ENCODE data around the gene SPPL3.

SPPL3 gene

GRCh38 chr12:120787889-120788288 lies 116.3 kb downstream of the SPPL3 start:
- TF ChIP-seq, protein P1, sequence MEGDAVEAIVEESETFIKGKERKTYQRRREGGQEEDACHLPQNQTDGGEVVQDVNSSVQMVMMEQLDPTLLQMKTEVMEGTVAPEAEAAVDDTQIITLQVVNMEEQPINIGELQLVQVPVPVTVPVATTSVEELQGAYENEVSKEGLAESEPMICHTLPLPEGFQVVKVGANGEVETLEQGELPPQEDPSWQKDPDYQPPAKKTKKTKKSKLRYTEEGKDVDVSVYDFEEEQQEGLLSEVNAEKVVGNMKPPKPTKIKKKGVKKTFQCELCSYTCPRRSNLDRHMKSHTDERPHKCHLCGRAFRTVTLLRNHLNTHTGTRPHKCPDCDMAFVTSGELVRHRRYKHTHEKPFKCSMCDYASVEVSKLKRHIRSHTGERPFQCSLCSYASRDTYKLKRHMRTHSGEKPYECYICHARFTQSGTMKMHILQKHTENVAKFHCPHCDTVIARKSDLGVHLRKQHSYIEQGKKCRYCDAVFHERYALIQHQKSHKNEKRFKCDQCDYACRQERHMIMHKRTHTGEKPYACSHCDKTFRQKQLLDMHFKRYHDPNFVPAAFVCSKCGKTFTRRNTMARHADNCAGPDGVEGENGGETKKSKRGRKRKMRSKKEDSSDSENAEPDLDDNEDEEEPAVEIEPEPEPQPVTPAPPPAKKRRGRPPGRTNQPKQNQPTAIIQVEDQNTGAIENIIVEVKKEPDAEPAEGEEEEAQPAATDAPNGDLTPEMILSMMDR (conservative IDR thresholded peaks at IDR 0.05; ENCODE audit: low read depth, low read length), result no peak
- H4K20me1 ChIP-seq (ENCODE audit: insufficient read depth), result no peaks in the 10 kb centered on the region
- no peaks in the 10 kb centered on the region for H3K27me3 ChIP-seq (ENCODE audit: insufficient read depth, low read depth)
- H3K36me3 ChIP-seq (ENCODE audit: insufficient read depth), result no peaks in the 10 kb centered on the region
- no peaks in the 10 kb centered on the region for H3K79me2 ChIP-seq (ENCODE audit: insufficient read depth, low read depth)
- H3K4me3 ChIP-seq (IDR thresholded peaks at IDR 0.05; ENCODE audit: insufficient read depth, low read depth, low read length), result no peak overlapping the region
- H2AFZ ChIP-seq (ENCODE audit: low read depth), result no peak overlapping the region
- no peaks in the 10 kb centered on the region for H3K4me1 ChIP-seq (ENCODE audit: low read depth, poor library complexity, severe bottlenecking)
- no peak overlapping the region for H3K9ac ChIP-seq
- H3K4me2 ChIP-seq, result no peak overlapping the region
- no peak overlapping the region for H3K27ac ChIP-seq

DNA sequence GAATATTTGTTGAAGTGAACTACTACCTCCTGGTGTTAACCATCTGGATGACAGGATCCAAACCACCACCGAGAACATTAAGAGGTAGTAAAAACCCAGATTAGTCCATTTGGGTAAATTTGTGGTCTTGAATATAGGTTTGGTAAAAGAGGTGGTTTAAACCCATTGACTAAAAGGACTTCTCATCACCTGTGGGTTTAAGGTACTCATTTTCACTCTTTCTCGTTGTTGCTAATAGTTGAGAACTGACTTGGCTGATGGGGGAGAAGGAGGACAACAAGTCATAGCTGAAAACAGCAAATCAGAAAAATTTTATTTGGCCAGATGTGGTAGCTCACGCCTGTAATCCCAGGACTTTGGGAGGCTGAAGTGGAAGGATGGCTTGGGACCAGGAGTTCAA lies 119.4 kb downstream of the SPPL3 start:
- H3K9ac ChIP-seq, result no peak overlapping the region
- H3K27ac ChIP-seq, result no peak overlapping the region
- H3K4me2 ChIP-seq, result no peak overlapping the region
- H3K36me3 ChIP-seq (ENCODE audit: insufficient read depth), result no peaks in the 10 kb centered on the region
- TF ChIP-seq, protein P1 (conservative IDR thresholded peaks at IDR 0.05; ENCODE audit: low read depth, low read length), result no peak
- H3K4me1 ChIP-seq (ENCODE audit: low read depth, poor library complexity, severe bottlenecking), result no peaks in the 10 kb centered on the region
- H4K20me1 ChIP-seq (ENCODE audit: insufficient read depth), result no peaks in the 10 kb centered on the region
- no peaks in the 10 kb centered on the region for H3K79me2 ChIP-seq (ENCODE audit: insufficient read depth, low read depth)
- no peaks in the 10 kb centered on the region for H3K27me3 ChIP-seq (ENCODE audit: insufficient read depth, low read depth)
- H2AFZ ChIP-seq (ENCODE audit: low read depth), result no peak overlapping the region
- H3K4me3 ChIP-seq (IDR thresholded peaks at IDR 0.05; ENCODE audit: insufficient read depth, low read depth, low read length), result no peak overlapping the region

DNA sequence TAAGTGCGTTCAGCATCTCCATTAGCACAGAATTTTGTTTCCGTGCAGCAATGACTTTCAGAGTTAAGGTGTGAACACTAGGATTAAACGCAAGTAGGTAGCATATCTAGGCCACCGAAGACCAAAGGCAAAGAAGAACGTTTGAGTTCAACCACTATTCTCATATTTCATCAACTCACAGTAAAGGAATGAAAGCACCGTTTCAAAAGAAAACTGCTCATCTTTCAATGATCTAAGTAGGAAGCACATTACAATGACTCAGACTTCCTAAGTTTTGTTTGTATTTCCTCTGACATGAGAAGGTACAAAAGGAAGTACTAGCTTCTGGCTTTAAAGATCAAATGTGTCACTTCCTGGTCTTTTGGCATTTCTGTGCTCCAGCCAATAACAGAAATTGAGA lies 121.0 kb downstream of the SPPL3 start:
- Histone ChIP-seq H4K20me1 (ENCODE audit: insufficient read depth) (no peaks in the 10 kb centered on the region), H3K4me2 (no peak overlapping the region)

DNA sequence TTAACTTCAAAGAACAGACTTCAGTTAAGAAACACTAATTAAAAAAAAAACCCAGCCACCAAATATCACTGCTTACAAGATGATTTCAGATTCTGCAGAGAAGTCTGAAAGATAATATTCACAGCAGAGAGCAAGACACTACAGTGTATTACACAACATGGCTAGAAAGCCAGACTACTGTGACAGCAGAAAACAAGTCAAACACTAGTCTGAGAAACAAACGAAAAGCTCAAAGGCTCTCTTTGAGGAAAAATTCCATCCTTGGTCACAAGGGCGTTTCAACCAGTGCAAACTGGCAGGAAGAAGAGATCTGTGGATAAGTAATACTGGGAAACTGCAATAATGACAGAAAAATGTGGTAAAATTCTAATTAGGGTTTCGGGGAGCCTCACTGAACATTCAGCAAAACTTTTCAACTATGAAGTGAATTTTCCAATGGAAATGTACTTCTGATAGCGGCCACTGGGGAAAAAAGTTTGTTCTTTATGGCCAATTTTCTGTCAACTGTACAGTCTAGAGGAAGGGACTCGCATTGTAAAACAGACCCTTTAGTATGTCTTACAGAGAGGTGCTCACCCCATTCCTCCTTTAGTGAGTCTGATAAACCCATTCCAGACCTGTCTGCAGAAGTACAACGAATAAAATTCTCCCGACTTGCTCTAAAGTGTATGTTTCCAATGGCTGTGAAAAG lies 128.2 kb downstream of the SPPL3 start:
- Histone ChIP-seq H3K4me2 (peak overlapping the region; percentile 25; the same call in 1 of the 2 replicates), H2AFZ (ENCODE audit: low read depth) (no peak overlapping the region), H3K79me2 (ENCODE audit: insufficient read depth, low read depth) (no peaks in the 10 kb centered on the region), H3K36me3 (ENCODE audit: insufficient read depth) (no peaks in the 10 kb centered on the region), H3K9ac (no peak overlapping the region), H3K27me3 (ENCODE audit: insufficient read depth, low read depth) (no peaks in the 10 kb centered on the region), H4K20me1 (ENCODE audit: insufficient read depth) (no peaks in the 10 kb centered on the region), H3K27ac (peak overlapping the region; percentile 36; the same call in 1 of the 2 replicates), H3K4me3 (IDR thresholded peaks at IDR 0.05; ENCODE audit: insufficient read depth, low read depth, low read length) (no peak overlapping the region), H3K4me1 (ENCODE audit: low read depth, poor library complexity, severe bottlenecking) (peaks cover 27% of the 10 kb centered on the region)
- TF ChIP-seq, protein P1 (conservative IDR thresholded peaks at IDR 0.05; ENCODE audit: low read depth, low read length), result no peak

More for the DNA sequence above, 121.0 kb downstream of the SPPL3 start:
- Histone ChIP-seq H3K27me3 (ENCODE audit: insufficient read depth, low read depth) (no peaks in the 10 kb centered on the region), H3K27ac (no peak overlapping the region), H3K36me3 (ENCODE audit: insufficient read depth) (no peaks in the 10 kb centered on the region), H3K9ac (no peak overlapping the region), H3K79me2 (ENCODE audit: insufficient read depth, low read depth) (no peaks in the 10 kb centered on the region), H3K4me1 (ENCODE audit: low read depth, poor library complexity, severe bottlenecking) (no peaks in the 10 kb centered on the region), H3K4me3 (IDR thresholded peaks at IDR 0.05; ENCODE audit: insufficient read depth, low read depth, low read length) (no peak overlapping the region), H2AFZ (ENCODE audit: low read depth) (no peak overlapping the region)
- TF ChIP-seq, protein P1 (conservative IDR thresholded peaks at IDR 0.05; ENCODE audit: low read depth, low read length), result no peak
